ACC112 (cell line): ENCODE results near the gene DNAAF5.

Experiments
- H2AFZ ChIP-seq: fragments of 200-600 bp; sonication (generic); one replicate; pipeline ENCODE4 v1.6.0; 2017; ENCODE audit warnings: antibody characterized with exemption, low read length; ENCODE audit not compliant: unreplicated experiment
- H3K27ac ChIP-seq: fragments of 200-600 bp; sonication (generic); 2 replicates; pipeline ENCODE4 v1.5.1; 2014; ENCODE audit warnings: low read depth, mild to moderate bottlenecking, antibody characterized with exemption, low read length, moderate library complexity
- H3K27me3 ChIP-seq: fragments of 200-600 bp; sonication (generic); 2 replicates; pipeline ENCODE4 v1.6.1; 2014; ENCODE audit warnings: mild to moderate bottlenecking, antibody characterized with exemption, low read length, moderate library complexity, mixed read lengths; ENCODE audit not compliant: insufficient read depth
- H3K36me3 ChIP-seq: fragments of 200-600 bp; sonication (generic); 2 replicates; pipeline ENCODE4 v1.6.1; 2016; ENCODE audit warnings: mild to moderate bottlenecking, antibody characterized with exemption, low read length, moderate library complexity, mixed read lengths; ENCODE audit not compliant: insufficient read depth
- H3K4me1 ChIP-seq: fragments of 200-600 bp; sonication (generic); one replicate; pipeline ENCODE4 v1.6.1; 2016; ENCODE audit warnings: low read length, mixed read lengths; ENCODE audit not compliant: insufficient read depth, unreplicated experiment, control insufficient read depth
- H3K4me3 ChIP-seq: fragments of 200-600 bp; sonication (generic); 2 replicates; pipeline ENCODE4 v1.5.1; 2014; ENCODE audit warnings: mild to moderate bottlenecking, low read depth, low read length
- H3K79me2 ChIP-seq: fragments of 200-600 bp; sonication (generic); one replicate; pipeline ENCODE4 v1.6.0; 2016; ENCODE audit warnings: low read length; ENCODE audit not compliant: control insufficient read depth, unreplicated experiment, insufficient read depth

DNAAF5 gene

GRCh38 chr7:721619-722248 is 4.8 kb upstream of the DNAAF5 start:
- Histone ChIP-seq H3K27me3 (no peaks in the 10 kb centered on the region), H3K4me1 (peaks cover 8% of the 10 kb centered on the region), H3K4me3 (no peak overlapping the region), H2AFZ (no peak overlapping the region), H3K79me2 (peaks cover 12% of the 10 kb centered on the region), H3K27ac (no peak overlapping the region), H3K36me3 (peaks cover 13% of the 10 kb centered on the region; the same call in 1 of the 2 replicates)

GRCh38 chr7:723541-723940 is 3.0 kb upstream of the DNAAF5 start:
- peaks cover 22% of the 10 kb centered on the region for H3K79me2 ChIP-seq
- no peak overlapping the region for H3K4me3 ChIP-seq
- H3K4me1 ChIP-seq, result peaks cover 13% of the 10 kb centered on the region

GRCh38 chr7:724298-724697 is 2.2 kb upstream of the DNAAF5 start:
- Histone ChIP-seq H3K4me3 (no peak overlapping the region), H2AFZ (no peak overlapping the region), H3K27me3 (no peaks in the 10 kb centered on the region), H3K79me2 (peaks cover 23% of the 10 kb centered on the region), H3K27ac (no peak overlapping the region), H3K36me3 (peaks cover 13% of the 10 kb centered on the region; the same call in 1 of the 2 replicates), H3K4me1 (peaks cover 14% of the 10 kb centered on the region)

More at GRCh38 chr7:723541-723940, 3.0 kb upstream of the DNAAF5 start:
- no peak overlapping the region for H3K27ac ChIP-seq
- H3K27me3 ChIP-seq, result no peaks in the 10 kb centered on the region
- H3K36me3 ChIP-seq, result peaks cover 13% of the 10 kb centered on the region; the same call in 1 of the 2 replicates
- H2AFZ ChIP-seq, result no peak overlapping the region

- H2AFZ ChIP-seq, result no peak overlapping the region
- peak overlapping the region; percentile 92 for H3K4me3 ChIP-seq
- H3K4me1 ChIP-seq, result peaks cover 14% of the 10 kb centered on the region
- peaks cover 28% of the 10 kb centered on the region for H3K79me2 ChIP-seq
- peaks cover 21% of the 10 kb centered on the region; the same call in 1 of the 2 replicates for H3K36me3 ChIP-seq
- H3K27ac ChIP-seq, result no peak overlapping the region
- no peaks in the 10 kb centered on the region for H3K27me3 ChIP-seq
Observed at GRCh38 chr7:725223-726005, 1.1 kb upstream of the DNAAF5 start.

- H3K27me3 ChIP-seq, result no peaks in the 10 kb centered on the region
- peaks cover 25% of the 10 kb centered on the region; the same call in 1 of the 2 replicates for H3K36me3 ChIP-seq
- H3K4me1 ChIP-seq, result peaks cover 14% of the 10 kb centered on the region
- H3K4me3 ChIP-seq, result peak overlapping the region; percentile 92
- peaks cover 30% of the 10 kb centered on the region for H3K79me2 ChIP-seq
- peak overlapping the region; percentile 97 for H2AFZ ChIP-seq
- H3K27ac ChIP-seq, result no peak overlapping the region
Observed at GRCh38 chr7:726854-727103, 280 bp downstream of the DNAAF5 start.

- Histone ChIP-seq H3K27me3 (no peaks in the 10 kb centered on the region), H3K4me3 (peak within 1 kb of the TSS; percentile 92), H3K79me2 (peaks cover 30% of the 10 kb centered on the region), H2AFZ (peak within 1 kb of the TSS; percentile 97), H3K4me1 (peaks cover 14% of the 10 kb centered on the region), H3K27ac (0 out of 2 replicates have a peak within 1 kb of the TSS, but pooled peaks have one; percentile 9), H3K36me3 (peaks cover 26% of the 10 kb centered on the region; the same call in 1 of the 2 replicates)
Observed at GRCh38 chr7:727104-727805, 756 bp downstream of the DNAAF5 start, which contains the start of gene PRKAR1B. Gene PRKAR1B (minus strand): TSS chr7:727281. CDS start chr7:711505, 15,776 bp downstream.

- peaks cover 20% of the 10 kb centered on the region; the same call in 1 of the 2 replicates for H3K36me3 ChIP-seq
Observed at GRCh38 chr7:727806-728460, 1.4 kb downstream of the DNAAF5 start.

GRCh38 chr7:728602-729001 is 2.1 kb downstream of the DNAAF5 start:
- Histone ChIP-seq H2AFZ (no peak overlapping the region), H3K4me1 (peaks cover 14% of the 10 kb centered on the region), H3K4me3 (peak overlapping the region; percentile 92), H3K27me3 (no peaks in the 10 kb centered on the region), H3K79me2 (peaks cover 30% of the 10 kb centered on the region), H3K27ac (no peak overlapping the region), H3K36me3 (peaks cover 14% of the 10 kb centered on the region)

More at GRCh38 chr7:727806-728460, 1.4 kb downstream of the DNAAF5 start:
- Histone ChIP-seq H3K4me3 (peak overlapping the region; percentile 92), H3K27ac (0 out of 2 replicates have a peak overlapping the region, but pooled peaks have one; percentile 9), H3K79me2 (peaks cover 30% of the 10 kb centered on the region), H2AFZ (peak overlapping the region; percentile 39), H3K4me1 (peaks cover 14% of the 10 kb centered on the region), H3K27me3 (no peaks in the 10 kb centered on the region)

- H3K27ac ChIP-seq, result no peak overlapping the region
- peaks cover 21% of the 10 kb centered on the region for H3K36me3 ChIP-seq
- peaks cover 36% of the 10 kb centered on the region for H3K79me2 ChIP-seq
Observed at GRCh38 chr7:729140-730000, 2.9 kb downstream of the DNAAF5 start.

More at GRCh38 chr7:729140-730000, 2.9 kb downstream of the DNAAF5 start:
- Histone ChIP-seq H3K4me1 (peaks cover 14% of the 10 kb centered on the region), H2AFZ (no peak overlapping the region), H3K27me3 (no peaks in the 10 kb centered on the region), H3K4me3 (no peak overlapping the region)
